Neural crest cell (in vitro differentiated cells): ENCODE measurements around the gene RECK. TPM values are rescaled to one million over a fixed set of nuclear protein-coding genes. Genes with fewer than 3 reads are reported as not detected.
A peak's percentile ranks its signal among the peaks of the same experiment; 100 is the strongest.

Experiments used
- DNase-seq: peaks from one replicate; pipeline ENCODE4 v3.0.0; 2021; ENCODE audit warnings: low read depth, mixed read lengths, low spot score
- H3K27ac Mint-ChIP-seq: one replicate; pipeline ENCODE4 v1.8.0; 2021; ENCODE audit warnings: mild to moderate bottlenecking, mixed read lengths; ENCODE audit not compliant: unreplicated experiment
- H3K27me3 Mint-ChIP-seq: 2 replicates; pipeline ENCODE4 v1.8.0; 2021; ENCODE audit warnings: low read depth, mild to moderate bottlenecking, mixed read lengths
- H3K36me3 Mint-ChIP-seq: 2 replicates; pipeline ENCODE4 v1.8.0; 2021; ENCODE audit warnings: low read depth, mild to moderate bottlenecking, mixed read lengths
- H3K4me1 Mint-ChIP-seq: 2 replicates; pipeline ENCODE4 v1.8.0; 2021; ENCODE audit warnings: mixed read lengths
- H3K4me3 Mint-ChIP-seq: one replicate; pipeline ENCODE4 v1.8.0; 2021; ENCODE audit warnings: mild to moderate bottlenecking, mixed read lengths
- H3K9me3 Mint-ChIP-seq: 2 replicates; pipeline ENCODE4 v1.8.0; 2021; ENCODE audit warnings: mixed read lengths
- CTCF ChIP-seq: fragments of 200-600 bp; sonication (generic); conservative IDR thresholded peaks from 2 replicates; pipeline ENCODE4 v1.5.0; 2021; ENCODE audit warnings: antibody characterized with exemption, mild to moderate bottlenecking
- total RNA-seq: library from RNA; stranded (reverse); gene quantifications from 2 replicates; pipeline ENCODE4 v1.2.1, GENCODE V29; 2021

The RECK gene
- total RNA-seq, 1 donor from 2014 or later = 9.5 TPM

- TF ChIP-seq CTCF = peak; percentile 53
- peak; percentile 45 for DNase-seq
- Mint-ChIP-seq H3K27me3 (peaks cover 60% of the 10 kb centered on the region), H3K9me3 (no peaks in the 10 kb centered on the region), H3K36me3 (no peaks in the 10 kb centered on the region), H3K4me1 (peaks cover 14% of the 10 kb centered on the region), H3K4me3 (peak within 1 kb of the TSS; percentile 95), H3K27ac (peak within 1 kb of the TSS; percentile 89)
Observed at GRCh38 chr9:36136272-36136893, 99.7 kb downstream of the RECK start, which contains the start of gene GLIPR2. GLIPR2 (plus strand) TSS chr9:36136733; CDS start chr9:36136779, 46 bp downstream.

DNA sequence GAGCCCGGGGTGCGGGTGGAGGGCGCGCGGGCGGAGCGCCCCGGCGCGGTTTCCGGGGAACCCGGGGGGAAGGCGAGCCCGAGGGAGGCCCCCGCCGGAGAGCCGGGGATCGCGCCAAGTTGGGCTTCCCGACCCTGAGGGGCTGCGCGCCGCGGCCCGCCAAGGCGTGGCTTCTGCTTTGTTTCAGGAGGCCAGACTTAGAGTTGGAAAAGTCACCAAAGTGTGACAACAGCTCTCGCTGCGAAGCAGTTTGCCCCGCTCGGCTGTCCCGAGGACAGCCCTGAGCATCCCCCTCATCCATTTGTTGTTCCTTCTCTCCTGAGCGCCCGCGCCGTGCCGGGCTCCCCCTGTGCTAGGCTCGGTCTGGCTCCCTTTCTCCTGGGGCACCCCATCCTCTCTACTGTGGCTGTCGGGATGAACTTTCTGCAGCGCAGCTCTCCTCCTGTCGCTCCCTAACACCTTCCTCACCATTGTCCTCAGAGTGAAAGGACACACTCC is 100.2 kb downstream of the RECK start:
- Mint-ChIP-seq H3K9me3 (no peaks in the 10 kb centered on the region), H3K4me1 (peaks cover 14% of the 10 kb centered on the region), H3K27me3 (peaks cover 55% of the 10 kb centered on the region), H3K27ac (peak overlapping the region; percentile 89), H3K36me3 (no peaks in the 10 kb centered on the region), H3K4me3 (peak overlapping the region; percentile 95)
- DNase-seq = no peak
- no peak for TF ChIP-seq CTCF

DNA sequence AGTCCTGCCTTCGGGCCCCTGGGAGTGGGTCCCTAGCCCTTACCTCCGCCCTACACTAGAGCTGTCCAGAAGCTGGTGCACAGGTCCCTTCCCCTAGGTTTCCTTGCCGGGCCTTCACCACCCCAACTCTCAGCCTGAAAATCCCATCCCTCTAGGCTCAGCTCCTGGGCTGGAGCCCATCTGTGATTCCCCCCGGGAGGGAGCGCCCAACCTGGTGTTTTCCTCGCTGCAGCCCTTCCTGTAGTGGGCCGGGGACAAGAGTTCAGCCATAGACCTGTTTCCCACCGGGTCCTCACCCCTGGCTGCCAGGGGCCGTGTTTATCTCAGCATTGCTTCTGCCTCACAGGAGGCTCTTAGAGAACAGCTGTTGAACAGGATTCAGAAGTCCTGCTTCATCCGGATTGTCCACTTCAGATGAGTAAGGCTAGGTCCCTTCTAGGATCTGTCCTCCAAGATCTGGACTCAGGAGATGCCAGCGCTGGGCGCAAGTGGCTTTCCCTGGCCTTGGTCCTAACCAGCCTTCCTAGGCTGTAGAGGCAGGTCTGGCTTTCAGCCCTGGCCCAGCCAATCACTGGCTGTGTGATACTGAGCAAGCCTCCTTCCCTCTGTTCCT is 100.8 kb downstream of the RECK start:
- no peak for DNase-seq
- H3K4me1 Mint-ChIP-seq = peaks cover 14% of the 10 kb centered on the region

DNA sequence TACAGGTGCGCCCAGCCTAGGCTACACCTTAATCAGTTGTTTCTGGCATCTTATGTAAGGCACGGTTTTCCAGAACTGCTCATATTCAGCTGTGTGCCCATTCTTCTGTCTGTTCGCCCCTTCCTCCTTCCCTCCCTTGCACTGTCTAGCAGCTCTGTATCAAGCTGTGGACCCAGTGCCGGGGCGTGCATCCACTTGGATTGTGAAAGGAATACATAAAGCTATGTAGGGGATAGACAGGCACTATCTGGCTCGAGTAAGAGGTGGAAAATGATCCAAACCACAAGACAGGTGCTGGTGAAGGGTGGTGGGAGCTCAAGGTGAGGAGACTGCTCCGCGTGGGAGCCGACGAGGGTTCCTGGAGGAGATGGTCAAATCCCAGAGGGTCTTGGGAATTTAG is 101.8 kb downstream of the RECK start:
- Mint-ChIP-seq H3K4me1 (peaks cover 14% of the 10 kb centered on the region), H3K36me3 (no peaks in the 10 kb centered on the region), H3K4me3 (peak overlapping the region; percentile 95), H3K27me3 (peaks cover 45% of the 10 kb centered on the region), H3K9me3 (no peaks in the 10 kb centered on the region), H3K27ac (no peak overlapping the region)
- no peak for TF ChIP-seq CTCF
- DNase-seq = no peak

More for the DNA sequence above, 100.8 kb downstream of the RECK start:
- peak overlapping the region; percentile 95 for H3K4me3 Mint-ChIP-seq
- no peaks in the 10 kb centered on the region for H3K36me3 Mint-ChIP-seq
- peaks cover 51% of the 10 kb centered on the region for H3K27me3 Mint-ChIP-seq
- peak overlapping the region; percentile 89 for H3K27ac Mint-ChIP-seq
- no peak for TF ChIP-seq CTCF
- H3K9me3 Mint-ChIP-seq = no peaks in the 10 kb centered on the region

DNA sequence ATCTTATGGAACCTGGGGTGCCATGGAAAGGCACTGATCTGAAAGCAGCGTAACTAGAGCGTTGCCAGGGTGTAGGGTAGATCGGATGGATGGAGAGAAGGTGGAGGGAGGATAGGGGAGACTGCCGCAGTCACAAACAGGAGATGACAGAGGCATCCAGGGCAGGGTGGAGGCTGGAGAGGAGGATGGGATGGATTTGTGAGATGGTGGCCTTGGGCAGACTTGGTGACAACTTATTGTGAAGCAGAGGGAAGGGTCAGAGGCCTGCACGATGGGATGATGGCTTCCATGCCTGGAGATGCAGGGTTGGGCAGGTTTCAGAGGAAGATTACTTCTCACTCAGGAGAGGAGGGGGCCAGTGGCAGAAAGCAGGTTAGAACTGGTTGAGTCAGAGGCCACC is 102.2 kb downstream of the RECK start:
- Mint-ChIP-seq H3K36me3 (no peaks in the 10 kb centered on the region), H3K27me3 (peaks cover 41% of the 10 kb centered on the region), H3K4me3 (peak overlapping the region; percentile 95), H3K27ac (no peak overlapping the region), H3K4me1 (peaks cover 14% of the 10 kb centered on the region), H3K9me3 (no peaks in the 10 kb centered on the region)
- no peak for TF ChIP-seq CTCF
- DNase-seq = no peak
